H7 (cell line): ENCODE results near the gene BDH1. TPM values are rescaled to one million over a fixed set of nuclear protein-coding genes. Genes with fewer than 3 reads are reported as not detected.
A peak's percentile ranks its signal among the peaks of the same experiment; 100 is the strongest.

Experiments used
- DNase-seq: peaks from one replicate; pipeline ENCODE4 v3.0.0; 2012
- H3K27me3 ChIP-seq: 2 replicates; pipeline ENCODE4 v1.6.0; 2011; ENCODE audit warnings: mild to moderate bottlenecking, low read length; ENCODE audit not compliant: control insufficient read depth, insufficient read depth
- H3K36me3 ChIP-seq: replicated peaks from 2 replicates; pipeline ENCODE4 v1.5.1; 2011; ENCODE audit warnings: low read length; ENCODE audit not compliant: control insufficient read depth, insufficient read depth
- H3K4me3 ChIP-seq: 2 replicates; pipeline ENCODE4 v1.5.1; 2011; ENCODE audit warnings: low read depth, mild to moderate bottlenecking, control low read depth, low read length, moderate library complexity; ENCODE audit not compliant: insufficient read depth
- total RNA-seq: library from RNA; depleted of rRNA; stranded (reverse); fragments of >200 nt; shearing (Covaris generic); gene quantifications from 2 replicates; pipeline ENCODE4 v1.2.3, GENCODE V29; 2014

The BDH1 gene
- total RNA-seq, 1 experiment from 2014 or later, result 25.7 TPM

GRCh38 chr3:197503652-197504051, 52.1 kb downstream of the BDH1 start:
- DNase-seq, result no peak
- Histone ChIP-seq H3K36me3 (no peaks in the 10 kb centered on the region), H3K27me3 (no peaks in the 10 kb centered on the region), H3K4me3 (no peak overlapping the region)

DNA sequence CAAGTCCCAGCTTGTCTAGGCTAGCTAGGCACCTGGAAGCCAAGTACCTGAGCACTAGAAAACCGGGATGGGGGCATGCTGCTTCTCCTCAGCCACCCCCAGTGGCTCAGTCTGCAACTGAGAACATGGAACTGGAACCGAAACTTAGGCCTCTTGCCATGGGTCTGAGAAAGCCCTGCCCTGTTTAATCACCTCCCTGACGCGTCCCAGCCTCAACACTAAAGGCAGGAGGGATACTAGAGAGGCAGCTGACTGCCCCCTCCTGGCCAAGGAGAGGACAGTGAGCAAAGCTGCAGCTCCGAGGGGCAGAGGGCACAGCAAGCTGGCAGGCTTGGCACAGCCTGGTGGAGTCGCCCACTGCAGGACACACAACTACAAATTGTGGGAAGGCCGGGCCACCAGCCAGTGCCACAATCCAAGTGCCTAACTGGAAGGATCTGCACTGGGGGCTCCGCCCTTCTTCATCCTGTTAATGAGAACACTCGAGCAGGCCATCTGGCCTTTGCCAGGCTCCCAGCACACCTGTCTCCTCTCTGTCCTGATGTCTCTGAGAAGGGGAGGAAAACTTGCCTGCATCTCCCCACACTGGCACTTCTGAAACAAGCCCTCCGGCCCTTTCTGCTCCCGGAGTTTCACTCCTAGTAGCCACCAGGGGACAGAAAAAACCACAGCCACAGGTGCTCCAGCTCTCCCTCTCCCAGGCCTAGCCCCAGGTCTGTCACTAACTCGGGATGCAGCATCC, 53.7 kb downstream of the BDH1 start:
- peak; percentile 92 for DNase-seq
- Histone ChIP-seq H3K27me3 (no peaks in the 10 kb centered on the region), H3K36me3 (no peaks in the 10 kb centered on the region), H3K4me3 (no peak overlapping the region)

GRCh38 chr3:197501496-197501878, 54.3 kb downstream of the BDH1 start:
- peak; percentile 59 for DNase-seq
- Histone ChIP-seq H3K27me3 (no peaks in the 10 kb centered on the region), H3K36me3 (no peaks in the 10 kb centered on the region), H3K4me3 (no peak overlapping the region)

GRCh38 chr3:197500812-197501211, 55.0 kb downstream of the BDH1 start:
- DNase-seq, result no peak
- H3K36me3 ChIP-seq, result no peaks in the 10 kb centered on the region
- H3K4me3 ChIP-seq, result no peak overlapping the region
- H3K27me3 ChIP-seq, result no peaks in the 10 kb centered on the region

DNA sequence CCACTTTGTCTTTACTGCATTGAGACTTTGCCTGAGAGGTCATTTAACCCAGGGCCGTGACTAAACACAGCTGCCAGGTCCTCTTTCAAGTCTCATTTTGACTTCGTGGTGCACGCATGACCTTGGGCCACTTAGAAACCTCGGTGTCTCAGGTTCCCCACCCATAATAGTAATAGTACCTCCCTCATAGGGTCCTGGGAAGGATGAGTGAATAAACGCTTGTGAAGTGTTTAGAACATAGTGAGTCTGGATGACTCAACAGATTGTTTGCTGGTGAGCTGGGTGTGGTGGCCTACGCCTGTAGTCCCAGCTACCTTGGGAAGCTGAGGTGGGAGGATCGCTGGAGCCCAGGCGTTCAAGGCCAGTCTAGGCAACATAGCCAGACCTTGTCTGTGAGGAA, 56.3 kb downstream of the BDH1 start:
- DNase-seq, result no peak
- no peaks in the 10 kb centered on the region for H3K36me3 ChIP-seq

DNA sequence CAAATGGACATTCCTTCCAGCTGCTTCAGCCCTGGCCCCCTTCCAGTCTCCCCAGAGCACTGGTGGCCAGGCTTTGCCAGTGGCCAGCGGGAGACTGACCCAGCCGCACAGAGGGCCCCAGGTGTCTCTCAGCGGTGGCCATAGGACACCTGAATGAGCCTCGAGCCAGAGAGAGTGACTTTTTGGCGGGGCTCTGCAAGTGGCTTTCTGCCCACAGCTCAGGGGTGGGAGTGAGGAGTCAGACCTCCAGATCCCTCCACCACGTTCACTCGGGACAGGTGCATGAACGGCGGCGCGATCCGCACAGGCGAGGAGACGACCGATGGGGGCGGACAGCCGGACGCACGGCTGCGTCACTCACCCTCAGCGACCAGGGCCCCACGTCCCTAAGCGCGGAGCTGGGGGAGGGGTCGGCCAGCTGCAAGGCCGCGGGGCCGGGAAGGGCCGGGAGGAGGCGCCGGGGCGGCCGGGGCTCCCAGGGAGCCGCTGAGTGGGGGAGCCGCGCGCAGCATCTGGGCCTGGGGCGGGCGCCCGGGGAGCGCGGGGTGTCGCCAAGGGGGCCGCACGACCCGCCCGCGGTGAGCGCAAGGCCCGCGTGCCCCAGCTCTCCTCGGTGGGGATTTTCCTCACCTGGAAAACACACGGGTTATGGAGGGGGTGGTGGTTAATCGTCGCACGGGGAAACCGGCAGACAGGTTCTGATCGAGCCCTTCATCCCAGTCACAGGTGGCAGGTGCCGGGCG, 57.1 kb downstream of the BDH1 start:
- Histone ChIP-seq H3K27me3 (no peaks in the 10 kb centered on the region), H3K4me3 (no peak overlapping the region), H3K36me3 (no peaks in the 10 kb centered on the region)
- no peak for DNase-seq

More for the DNA sequence above, 56.3 kb downstream of the BDH1 start:
- Histone ChIP-seq H3K27me3 (no peaks in the 10 kb centered on the region), H3K4me3 (no peak overlapping the region)

GRCh38 chr3:197496746-197497125, 59.0 kb downstream of the BDH1 start:
- no peak for DNase-seq
- Histone ChIP-seq H3K27me3 (no peaks in the 10 kb centered on the region), H3K4me3 (no peak overlapping the region), H3K36me3 (no peaks in the 10 kb centered on the region)

GRCh38 chr3:197495999-197496745, 59.6 kb downstream of the BDH1 start:
- DNase-seq, result no peak
- Histone ChIP-seq H3K27me3 (no peaks in the 10 kb centered on the region), H3K4me3 (no peak overlapping the region), H3K36me3 (no peaks in the 10 kb centered on the region)

- no peaks in the 10 kb centered on the region for H3K27me3 ChIP-seq
- no peak for DNase-seq
- no peak overlapping the region for H3K4me3 ChIP-seq
- no peaks in the 10 kb centered on the region for H3K36me3 ChIP-seq
These were observed 60.3 kb downstream of the BDH1 start for GRCh38 chr3:197495499-197495898.

GRCh38 chr3:197495059-197495455, 60.7 kb downstream of the BDH1 start:
- no peaks in the 10 kb centered on the region for H3K27me3 ChIP-seq
- no peak overlapping the region for H3K4me3 ChIP-seq
- no peak for DNase-seq
- H3K36me3 ChIP-seq, result no peaks in the 10 kb centered on the region

GRCh38 chr3:197494366-197495058, 61.3 kb downstream of the BDH1 start:
- Histone ChIP-seq H3K27me3 (no peaks in the 10 kb centered on the region), H3K4me3 (no peak overlapping the region), H3K36me3 (no peaks in the 10 kb centered on the region)
- no peak for DNase-seq

GRCh38 chr3:197493049-197493448, 62.7 kb downstream of the BDH1 start:
- no peak overlapping the region for H3K4me3 ChIP-seq
- H3K36me3 ChIP-seq, result no peaks in the 10 kb centered on the region
- no peaks in the 10 kb centered on the region for H3K27me3 ChIP-seq
- DNase-seq, result no peak

DNA sequence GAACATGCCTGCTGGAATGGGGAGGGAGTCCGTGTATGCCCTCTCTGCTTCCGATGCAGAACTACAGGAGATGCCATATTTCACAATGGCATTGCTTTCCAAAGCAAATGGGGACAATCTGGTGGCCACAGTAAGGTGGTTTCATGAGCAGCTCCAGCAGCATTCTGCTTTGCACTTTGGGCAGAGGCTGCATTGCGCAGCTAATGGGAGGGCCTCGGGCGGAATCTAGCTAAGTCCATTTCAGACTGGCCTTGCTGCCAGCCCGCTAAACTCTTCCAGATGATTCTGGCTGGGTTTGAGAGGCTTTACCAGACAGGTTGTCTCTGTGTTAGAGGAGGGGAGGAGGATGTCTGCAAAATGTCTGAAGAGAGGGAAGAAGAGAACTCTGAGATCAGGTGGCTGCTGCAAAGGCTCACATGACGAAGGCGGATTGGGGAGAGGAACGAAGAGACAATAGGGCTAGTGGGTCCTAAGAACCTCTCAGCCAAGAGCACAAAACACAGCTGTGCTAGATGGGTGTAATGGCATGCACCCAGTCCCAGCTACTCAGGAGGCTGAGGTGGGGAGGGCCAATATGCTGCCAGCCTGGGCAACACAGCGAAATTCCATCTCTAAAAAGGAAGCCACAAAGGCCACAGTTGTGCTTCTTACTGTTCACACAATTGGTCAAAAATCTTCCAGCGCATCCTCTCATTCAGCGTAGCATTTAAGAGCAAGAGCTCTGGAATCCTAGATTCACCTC, 63.7 kb downstream of the BDH1 start:
- DNase-seq, result no peak
- Histone ChIP-seq H3K36me3 (no peaks in the 10 kb centered on the region), H3K4me3 (no peak overlapping the region), H3K27me3 (no peaks in the 10 kb centered on the region)

GRCh38 chr3:197491478-197491877, 64.3 kb downstream of the BDH1 start:
- no peak for DNase-seq
- H3K4me3 ChIP-seq, result no peak overlapping the region
- H3K36me3 ChIP-seq, result no peaks in the 10 kb centered on the region
- no peaks in the 10 kb centered on the region for H3K27me3 ChIP-seq
